Loucy (cell line): ENCODE measurements around the gene CCM2.

Source experiments
- H2AFZ ChIP-seq: fragments of 200-600 bp; sonication (generic); 2 replicates; pipeline ENCODE4 v1.6.0; 2016; ENCODE audit warnings: antibody characterized with exemption, mild to moderate bottlenecking, low read length, moderate library complexity
- H3F3A ChIP-seq: fragments of 200-600 bp; 2 replicates; pipeline ENCODE4 v1.6.0; 2016; ENCODE audit warnings: antibody characterized with exemption, low read depth, mild to moderate bottlenecking
- H3K27me3 ChIP-seq: fragments of 200-600 bp; sonication (generic); 2 replicates; pipeline ENCODE4 v1.6.1; 2014; ENCODE audit warnings: low read length, mild to moderate bottlenecking; ENCODE audit not compliant: insufficient read depth, poor library complexity, severe bottlenecking
- H3K36me3 ChIP-seq: fragments of 200-600 bp; sonication (generic); 2 replicates; pipeline ENCODE4 v1.6.1; 2016; ENCODE audit warnings: low read length; ENCODE audit not compliant: insufficient read depth
- H3K4me1 ChIP-seq: fragments of 200-600 bp; sonication (generic); 2 replicates; pipeline ENCODE4 v1.5.1; 2014; ENCODE audit warnings: low read length, mild to moderate bottlenecking; ENCODE audit not compliant: insufficient read depth, poor library complexity, severe bottlenecking
- H3K4me2 ChIP-seq: fragments of 200-600 bp; sonication (generic); 2 replicates; pipeline ENCODE4 v1.6.0; 2014; ENCODE audit warnings: antibody characterized with exemption, low read length, low read depth, mild to moderate bottlenecking; ENCODE audit not compliant: poor library complexity, severe bottlenecking
- H3K4me3 ChIP-seq: fragments of 200-600 bp; sonication (generic); 2 replicates; pipeline ENCODE4 v1.5.1; 2014; ENCODE audit warnings: low read length, mild to moderate bottlenecking, mixed read lengths; ENCODE audit not compliant: poor library complexity, severe bottlenecking
- H3K79me2 ChIP-seq: fragments of 200-600 bp; sonication (generic); 2 replicates; pipeline ENCODE4 v1.6.1; 2014; ENCODE audit warnings: low read length; ENCODE audit not compliant: insufficient read depth
- H3K9ac ChIP-seq: fragments of 200-600 bp; sonication (generic); 2 replicates; pipeline ENCODE4 v1.6.0; 2014; ENCODE audit warnings: mild to moderate bottlenecking, low read depth, low read length, moderate library complexity; ENCODE audit not compliant: poor library complexity, severe bottlenecking
- H3K9me2 ChIP-seq: fragments of 200-600 bp; sonication (generic); replicated peaks from 2 replicates; pipeline ENCODE4 v1.6.1; 2016; ENCODE audit warnings: low read depth, low read length, mixed read lengths
- H3K9me3 ChIP-seq: fragments of 200-600 bp; sonication (generic); 2 replicates; pipeline ENCODE4 v1.6.1; 2014; ENCODE audit warnings: mild to moderate bottlenecking, antibody characterized with exemption, low read length, low read depth; ENCODE audit not compliant: insufficient read depth
- H4K20me1 ChIP-seq: fragments of 200-600 bp; sonication (generic); 2 replicates; pipeline ENCODE4 v1.6.0; 2014; ENCODE audit warnings: antibody characterized with exemption, low read length, mild to moderate bottlenecking; ENCODE audit not compliant: insufficient read depth, poor library complexity, severe bottlenecking
- EZH2phosphoT487 ChIP-seq: fragments of 200-600 bp; IDR thresholded peaks from 2 replicates; pipeline ENCODE4 v1.6.1; 2018; ENCODE audit warnings: antibody characterized with exemption, mild to moderate bottlenecking, moderate library complexity, borderline replicate concordance
- TF ChIP-seq, protein P1 (sequence below): fragments of 200-600 bp; sonication (generic); conservative IDR thresholded peaks from 2 replicates; pipeline ENCODE4 v1.5.1; 2014; ENCODE audit warnings: mild to moderate bottlenecking, antibody characterized with exemption, low read length

The CCM2 gene

DNA sequence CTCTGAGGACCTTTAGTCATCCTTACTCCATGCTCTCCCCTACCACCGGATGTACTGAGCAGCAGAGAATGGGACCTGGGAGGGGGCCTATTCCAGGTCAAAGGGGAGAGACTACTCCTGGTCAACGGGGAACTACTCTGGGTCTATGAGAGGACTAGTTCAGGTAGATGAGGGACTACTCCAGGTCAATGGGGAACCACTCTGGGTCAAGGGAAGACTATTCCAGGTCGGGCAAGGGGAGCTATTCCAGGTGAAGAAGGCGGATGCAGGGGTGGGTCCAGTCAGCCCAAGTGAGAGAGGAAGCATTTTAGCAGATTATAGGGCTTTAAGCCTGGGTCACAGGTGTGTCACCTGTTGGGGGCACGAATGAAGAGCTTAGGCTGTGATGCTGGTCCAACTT is 35.4 kb downstream of the CCM2 start:
- Histone ChIP-seq H3K4me2 (peak overlapping the region; percentile 58), H3K4me3 (peak overlapping the region; percentile 56), H3F3A (no peaks in the 10 kb centered on the region), H4K20me1 (peaks cover 76% of the 10 kb centered on the region), H3K9me3 (no peaks in the 10 kb centered on the region), H2AFZ (no peak overlapping the region), H3K79me2 (peaks cover 95% of the 10 kb centered on the region), H3K27me3 (no peaks in the 10 kb centered on the region), H3K9ac (peak overlapping the region; percentile 29), H3K9me2 (no peaks in the 10 kb centered on the region), H3K36me3 (peaks cover 27% of the 10 kb centered on the region; the same call in 1 of the 2 replicates), H3K4me1 (peaks cover 44% of the 10 kb centered on the region)
- TF ChIP-seq, protein P1, sequence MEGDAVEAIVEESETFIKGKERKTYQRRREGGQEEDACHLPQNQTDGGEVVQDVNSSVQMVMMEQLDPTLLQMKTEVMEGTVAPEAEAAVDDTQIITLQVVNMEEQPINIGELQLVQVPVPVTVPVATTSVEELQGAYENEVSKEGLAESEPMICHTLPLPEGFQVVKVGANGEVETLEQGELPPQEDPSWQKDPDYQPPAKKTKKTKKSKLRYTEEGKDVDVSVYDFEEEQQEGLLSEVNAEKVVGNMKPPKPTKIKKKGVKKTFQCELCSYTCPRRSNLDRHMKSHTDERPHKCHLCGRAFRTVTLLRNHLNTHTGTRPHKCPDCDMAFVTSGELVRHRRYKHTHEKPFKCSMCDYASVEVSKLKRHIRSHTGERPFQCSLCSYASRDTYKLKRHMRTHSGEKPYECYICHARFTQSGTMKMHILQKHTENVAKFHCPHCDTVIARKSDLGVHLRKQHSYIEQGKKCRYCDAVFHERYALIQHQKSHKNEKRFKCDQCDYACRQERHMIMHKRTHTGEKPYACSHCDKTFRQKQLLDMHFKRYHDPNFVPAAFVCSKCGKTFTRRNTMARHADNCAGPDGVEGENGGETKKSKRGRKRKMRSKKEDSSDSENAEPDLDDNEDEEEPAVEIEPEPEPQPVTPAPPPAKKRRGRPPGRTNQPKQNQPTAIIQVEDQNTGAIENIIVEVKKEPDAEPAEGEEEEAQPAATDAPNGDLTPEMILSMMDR, result no peak
- no peak for TF ChIP-seq EZH2phosphoT487

DNA sequence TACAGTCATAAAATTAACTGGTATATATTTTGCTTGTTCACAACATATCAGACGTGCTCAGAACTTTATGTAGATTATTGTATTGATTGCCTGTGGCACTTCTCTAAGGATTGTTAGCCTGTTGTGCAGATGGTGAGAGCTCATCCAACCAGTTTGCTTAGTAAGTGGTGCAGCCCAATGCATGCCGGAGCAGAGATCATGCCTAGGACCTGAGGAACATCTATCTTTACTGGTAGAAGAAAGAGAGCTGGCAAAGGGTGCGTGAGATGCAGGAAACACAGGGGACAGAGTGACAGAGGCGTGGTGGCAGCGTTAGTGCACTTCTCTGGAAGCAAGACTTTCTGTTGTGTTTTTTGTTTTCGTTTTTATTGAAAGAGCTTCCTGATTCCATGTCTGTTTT is 35.9 kb downstream of the CCM2 start:
- Histone ChIP-seq H3K36me3 (peaks cover 32% of the 10 kb centered on the region; the same call in 1 of the 2 replicates), H3K4me1 (peaks cover 43% of the 10 kb centered on the region), H3K9me3 (no peaks in the 10 kb centered on the region), H3K9me2 (no peaks in the 10 kb centered on the region), H3F3A (no peaks in the 10 kb centered on the region), H3K27me3 (no peaks in the 10 kb centered on the region), H4K20me1 (peaks cover 74% of the 10 kb centered on the region), H3K4me2 (peak overlapping the region; percentile 58), H2AFZ (no peak overlapping the region), H3K9ac (peak overlapping the region; percentile 37), H3K79me2 (peaks cover 89% of the 10 kb centered on the region), H3K4me3 (peak overlapping the region; percentile 30)
- TF ChIP-seq EZH2phosphoT487, result no peak
- TF ChIP-seq, protein P1, result no peak

DNA sequence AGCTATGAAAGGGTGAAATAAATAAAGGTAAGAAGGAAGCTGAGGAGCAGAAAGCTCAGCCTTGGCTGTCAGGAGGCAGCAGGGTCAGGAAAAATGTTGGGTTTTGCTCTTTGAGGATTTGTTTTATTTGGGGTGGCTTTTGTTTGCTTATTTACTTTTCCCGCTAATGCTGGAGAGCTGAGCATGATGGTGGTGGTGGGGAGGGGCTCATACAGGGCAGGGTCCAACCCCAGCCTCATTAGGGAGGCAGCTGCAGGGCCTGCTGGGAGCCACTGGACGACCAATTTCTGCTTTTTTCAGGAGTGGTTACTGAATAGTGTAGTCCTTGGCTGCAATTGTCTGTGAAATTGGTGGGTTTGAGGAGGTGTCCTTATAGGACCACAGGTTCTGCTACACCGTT is 36.3 kb downstream of the CCM2 start:
- H3K79me2 ChIP-seq, result peaks cover 88% of the 10 kb centered on the region
- no peaks in the 10 kb centered on the region for H3K27me3 ChIP-seq
- peaks cover 43% of the 10 kb centered on the region for H3K4me1 ChIP-seq
- no peaks in the 10 kb centered on the region for H3K9me3 ChIP-seq
- no peaks in the 10 kb centered on the region for H3F3A ChIP-seq
- peak overlapping the region; percentile 30 for H3K4me3 ChIP-seq
- peaks cover 75% of the 10 kb centered on the region for H4K20me1 ChIP-seq
- no peak overlapping the region for H2AFZ ChIP-seq
- peak overlapping the region; percentile 37 for H3K9ac ChIP-seq
- H3K9me2 ChIP-seq, result no peaks in the 10 kb centered on the region
- peaks cover 36% of the 10 kb centered on the region; the same call in 1 of the 2 replicates for H3K36me3 ChIP-seq
- TF ChIP-seq, protein P1, result no peak
- no peak for TF ChIP-seq EZH2phosphoT487
- peak overlapping the region; percentile 58 for H3K4me2 ChIP-seq
